ENCODE results near the gene APOBEC3B. TPM values are rescaled to one million over a fixed set of nuclear protein-coding genes. Genes with fewer than 3 reads are reported as not detected.
"Not testable (repeated sequence)": the region's sequence is repeated elsewhere in the genome, so short reads cannot be mapped to it uniquely, and the experiment has no call there.

The APOBEC3B gene
- total RNA-seq, 2 donors from 2014 or later: 0.64 to 12.4 TPM

DNA sequence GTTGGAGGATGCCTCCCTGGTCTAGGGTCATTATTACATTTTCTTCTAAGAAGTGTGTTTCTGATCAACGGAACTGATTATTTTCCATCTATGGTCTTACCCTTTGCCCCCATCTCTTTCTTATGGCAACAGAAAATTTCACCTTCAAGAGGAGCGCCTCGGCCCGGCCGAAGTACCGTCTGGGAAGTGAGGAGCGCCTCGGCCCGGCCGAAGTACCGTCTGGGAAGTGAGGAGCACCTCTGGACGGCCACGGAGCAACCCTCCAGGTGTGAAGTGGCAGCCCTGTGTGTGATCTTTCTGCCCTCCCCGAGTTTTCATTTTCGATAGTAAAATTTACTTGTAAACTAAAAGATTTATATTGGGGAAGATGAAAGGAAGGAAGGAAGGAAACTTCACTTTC is 28.8 kb downstream of the APOBEC3B start:
- H3K27ac Mint-ChIP-seq: peak overlapping the region; percentile 80 to 99
- H3K9me3 Mint-ChIP-seq: no peaks in the 10 kb centered on the region
- H3K36me3 Mint-ChIP-seq: no peaks in the 10 kb centered on the region
- DNase-seq (ENCODE audit: low spot score) (peak; percentile 18), ATAC-seq (no peak)
- H3K4me3 Mint-ChIP-seq: no peak overlapping the region
- H3K4me1 Mint-ChIP-seq (ENCODE audit: low read depth in 2 of 2): peaks cover 26% of the 10 kb centered on the region in 2 donors
- H3K27me3 Mint-ChIP-seq: no peaks in the 10 kb centered on the region

DNA sequence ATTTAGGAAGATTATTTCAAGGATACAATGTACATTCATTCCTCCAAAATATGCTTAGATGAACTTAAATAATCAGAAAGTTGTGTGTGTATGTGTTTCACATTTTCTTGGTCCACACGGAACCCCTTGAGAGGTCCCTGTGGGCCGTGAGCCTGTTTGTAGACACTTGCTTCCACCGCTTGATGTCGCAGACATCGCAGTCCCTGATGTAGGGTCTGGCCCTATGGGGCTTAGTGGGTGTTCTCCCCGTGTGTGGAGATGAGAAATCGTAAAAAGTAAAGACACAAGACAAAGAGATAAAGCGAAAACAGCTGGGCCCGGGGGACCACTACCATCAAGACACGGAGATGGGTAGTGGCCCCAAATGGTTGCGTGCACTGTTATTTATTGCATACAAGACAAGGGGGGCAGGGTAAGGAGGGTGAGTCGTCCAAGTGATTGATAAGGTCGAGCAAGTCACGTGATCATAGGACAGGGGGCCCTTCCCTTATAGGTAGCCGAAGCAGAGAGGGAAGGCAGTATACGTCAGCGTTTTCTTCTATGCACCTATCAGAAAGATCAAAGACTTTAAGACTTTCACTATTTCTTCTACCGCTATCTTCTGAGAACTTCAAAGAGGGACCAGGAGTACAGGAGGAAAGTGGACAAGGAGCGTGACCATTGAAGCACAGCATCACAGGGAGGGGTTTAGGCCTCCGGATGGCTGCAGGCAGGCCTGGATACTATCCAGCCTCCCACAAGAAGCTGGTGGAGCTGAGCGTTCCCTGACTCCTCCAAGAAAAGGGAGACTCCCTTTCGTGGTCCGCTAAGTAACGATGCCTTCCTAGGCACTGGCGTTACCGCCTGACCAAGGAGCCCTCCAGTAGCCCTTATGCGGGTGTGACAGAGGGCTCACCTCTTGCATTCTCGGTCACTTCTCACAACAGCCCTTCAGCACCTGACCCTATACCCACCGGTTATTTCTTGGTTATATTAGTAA is 30.7 kb downstream of the APOBEC3B start:
- ATAC-seq: no peak
- Mint-ChIP-seq H3K9me3 (no peaks in the 10 kb centered on the region), H3K4me1 (ENCODE audit: low read depth in 2 of 2) (peaks cover 27 to 31% of the 10 kb centered on the region in 2 donors), H3K4me3 (peak overlapping the region; percentile 58), H3K27me3 (no peaks in the 10 kb centered on the region), H3K27ac (peak overlapping the region; percentile 80 to 99), H3K36me3 (no peaks in the 10 kb centered on the region)
- DNase-seq (ENCODE audit: low spot score): peak; percentile 54

DNA sequence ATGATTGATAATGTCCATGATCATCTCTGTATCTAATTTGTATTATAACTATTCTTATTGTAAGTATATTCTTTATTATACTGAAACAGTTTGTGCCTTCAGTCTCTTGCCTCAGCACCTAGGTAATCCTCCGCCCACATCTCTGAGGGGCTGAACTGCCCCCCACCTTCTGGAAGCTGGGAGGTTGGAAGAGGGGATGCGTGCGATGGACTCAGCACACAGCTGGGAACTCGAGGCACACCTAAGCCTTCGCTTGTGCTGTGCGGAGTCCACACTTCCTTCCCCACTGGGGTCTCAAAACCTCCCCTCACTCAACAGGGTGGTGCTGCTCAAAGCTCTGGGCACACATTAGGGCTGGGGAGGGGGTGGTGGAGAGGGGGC is 31.4 kb downstream of the APOBEC3B start:
- peaks cover 22 to 35% of the 10 kb centered on the region in 2 donors for H3K4me1 Mint-ChIP-seq (ENCODE audit: low read depth in 2 of 2)
- H3K4me3 Mint-ChIP-seq: peak overlapping the region; percentile 98
- not testable (repeated sequence) for H3K9me3 Mint-ChIP-seq; H3K36me3 Mint-ChIP-seq; H3K27me3 Mint-ChIP-seq; DNase-seq (ENCODE audit: low spot score)
- peak overlapping the region; percentile 99 for H3K27ac Mint-ChIP-seq
- ATAC-seq: peak in 1 of 2 donors; percentile 34

DNA sequence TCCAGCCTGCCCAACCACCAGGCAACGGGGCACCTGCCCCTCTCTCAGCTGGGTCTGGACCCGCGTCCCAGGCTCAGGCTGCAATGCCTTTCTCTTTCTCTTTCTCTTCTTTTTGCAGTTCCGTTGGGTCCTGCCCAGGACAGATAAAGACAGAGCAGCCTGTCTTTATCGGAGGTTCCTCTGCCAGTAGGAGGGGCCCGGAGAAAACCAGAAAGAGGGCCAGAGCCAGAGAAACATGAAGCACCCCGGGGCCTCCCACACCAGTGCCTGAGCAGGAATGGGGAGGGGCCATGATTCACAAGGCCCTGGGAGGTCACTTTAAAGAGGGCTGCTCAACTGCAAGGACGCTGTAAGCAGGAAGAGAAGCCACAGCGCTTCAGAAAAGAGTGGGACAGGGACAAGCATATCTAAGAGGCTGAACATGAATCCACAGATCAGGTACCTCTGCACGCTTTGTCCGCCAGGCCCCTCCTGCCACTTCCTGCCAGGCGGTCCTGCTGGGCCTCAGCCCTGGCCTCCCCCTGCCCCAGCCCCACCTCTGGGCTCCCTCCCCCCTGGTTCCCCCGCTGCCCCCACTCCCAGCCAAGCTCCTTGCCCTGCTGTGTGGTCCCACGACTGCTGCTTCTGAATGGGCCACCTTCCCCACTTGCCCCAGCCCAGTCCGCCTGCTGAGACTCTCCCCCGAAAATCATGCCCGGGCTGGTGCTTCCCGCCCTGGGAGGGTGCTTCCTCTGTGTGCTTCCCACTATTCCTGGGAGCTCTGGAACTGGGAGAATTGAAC is 32.0 kb downstream of the APOBEC3B start, which contains the start of gene APOBEC3C:
Gene APOBEC3C (plus strand): TSS at position 316 of the 781 bp plus-strand sequence. CDS start 106 bp downstream, at position 422.
- no peaks in the 10 kb centered on the region for H3K36me3 Mint-ChIP-seq
- peak; percentile 96 for ATAC-seq
- H3K9me3 Mint-ChIP-seq: no peaks in the 10 kb centered on the region
- peak within 1 kb of the TSS; percentile 98 for H3K4me3 Mint-ChIP-seq
- no peaks in the 10 kb centered on the region for H3K27me3 Mint-ChIP-seq
- DNase-seq (ENCODE audit: low spot score): peak; percentile 93
- H3K27ac Mint-ChIP-seq: peak within 1 kb of the TSS; percentile 99
- peaks cover 22 to 35% of the 10 kb centered on the region in 2 donors for H3K4me1 Mint-ChIP-seq (ENCODE audit: low read depth in 2 of 2)

DNA sequence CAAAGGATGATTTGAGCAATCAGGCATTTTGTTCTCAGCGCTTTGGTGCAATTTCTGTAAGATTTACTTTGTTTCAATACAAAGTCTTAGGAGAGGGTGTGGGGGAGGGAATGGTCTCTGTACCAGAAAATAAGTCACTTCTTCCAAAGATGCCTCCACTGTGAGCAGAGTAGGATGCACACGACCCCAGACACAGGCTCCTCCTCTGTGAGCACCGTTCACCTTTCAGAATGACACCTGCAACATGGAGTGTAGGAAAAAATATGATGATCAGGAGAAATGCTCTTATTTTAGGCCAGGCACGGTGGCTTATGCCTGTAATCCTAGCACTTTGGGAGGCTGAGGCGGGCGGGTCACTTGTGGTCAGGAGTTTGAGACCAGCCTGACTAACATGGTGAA is 32.6 kb downstream of the APOBEC3B start:
- Mint-ChIP-seq H3K4me1 (ENCODE audit: low read depth in 2 of 2) (peaks cover 22 to 35% of the 10 kb centered on the region in 2 donors), H3K4me3 (peak overlapping the region; percentile 98), H3K27ac (peak overlapping the region; percentile 99)
- H3K27me3 Mint-ChIP-seq, H3K9me3 Mint-ChIP-seq, H3K36me3 Mint-ChIP-seq: not testable (repeated sequence)
- DNase-seq (ENCODE audit: low spot score): peak; percentile 8
- peak in 1 of 2 donors; percentile 29 for ATAC-seq

DNA sequence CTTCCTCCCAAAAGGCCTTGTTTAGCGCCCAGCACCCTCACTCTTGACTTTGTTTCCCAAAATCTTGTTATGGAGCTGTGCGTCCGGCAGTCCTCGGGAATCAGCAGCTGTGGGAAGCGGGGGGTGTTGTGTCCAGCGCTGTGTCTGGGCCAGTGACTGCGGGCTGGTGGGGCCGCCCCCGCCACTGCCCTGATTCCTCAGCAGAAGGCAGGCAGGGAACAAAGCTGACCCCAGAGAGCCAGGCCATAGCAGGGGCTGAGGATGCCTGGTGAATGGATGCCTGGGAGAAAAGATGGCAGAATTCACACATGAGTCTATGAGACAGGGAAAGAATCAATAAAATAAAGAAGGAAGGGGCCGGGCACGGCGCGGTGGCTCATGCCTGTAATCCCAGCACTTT is 34.4 kb downstream of the APOBEC3B start:
- H3K4me3 Mint-ChIP-seq: peak overlapping the region; percentile 55
- peaks cover under 1% of the 10 kb centered on the region for H3K36me3 Mint-ChIP-seq
- ATAC-seq: no peak
- H3K27ac Mint-ChIP-seq: peak overlapping the region; percentile 61 to 72
- peaks cover 32 to 44% of the 10 kb centered on the region in 2 donors for H3K4me1 Mint-ChIP-seq (ENCODE audit: low read depth in 2 of 2)
- no peak for DNase-seq (ENCODE audit: low spot score)
- no peaks in the 10 kb centered on the region for H3K27me3 Mint-ChIP-seq
- H3K9me3 Mint-ChIP-seq: no peaks in the 10 kb centered on the region

DNA sequence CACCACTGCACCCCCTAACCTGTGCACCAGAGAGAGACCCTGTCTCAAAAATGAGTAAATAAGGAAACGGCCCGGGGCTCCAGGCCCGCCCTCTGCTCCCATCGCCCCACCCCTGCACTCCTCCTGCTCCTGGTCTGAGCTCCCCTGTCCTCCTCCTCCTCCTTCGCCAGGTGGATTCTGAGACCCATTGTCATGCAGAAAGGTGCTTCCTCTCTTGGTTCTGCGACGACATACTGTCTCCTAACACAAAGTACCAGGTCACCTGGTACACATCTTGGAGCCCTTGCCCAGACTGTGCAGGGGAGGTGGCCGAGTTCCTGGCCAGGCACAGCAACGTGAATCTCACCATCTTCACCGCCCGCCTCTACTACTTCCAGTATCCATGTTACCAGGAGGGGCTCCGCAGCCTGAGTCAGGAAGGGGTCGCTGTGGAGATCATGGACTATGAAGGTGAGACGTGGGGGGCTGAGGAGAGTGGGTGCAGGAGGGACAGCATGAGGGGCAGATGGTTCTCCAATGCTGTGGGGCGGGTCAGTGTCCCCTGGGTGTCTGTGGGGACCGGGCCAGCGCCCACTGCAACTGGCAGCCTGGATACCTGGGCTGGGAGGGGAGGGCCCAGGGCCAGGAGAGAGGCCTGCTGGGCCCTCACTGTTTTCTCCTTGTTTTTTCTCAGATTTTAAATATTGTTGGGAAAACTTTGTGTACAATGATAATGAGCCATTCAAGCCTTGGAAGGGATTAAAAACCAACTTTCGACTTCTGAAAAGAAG is 35.6 kb downstream of the APOBEC3B start:
- H3K36me3 Mint-ChIP-seq: peaks cover 4% of the 10 kb centered on the region
- no peak for ATAC-seq

DNA sequence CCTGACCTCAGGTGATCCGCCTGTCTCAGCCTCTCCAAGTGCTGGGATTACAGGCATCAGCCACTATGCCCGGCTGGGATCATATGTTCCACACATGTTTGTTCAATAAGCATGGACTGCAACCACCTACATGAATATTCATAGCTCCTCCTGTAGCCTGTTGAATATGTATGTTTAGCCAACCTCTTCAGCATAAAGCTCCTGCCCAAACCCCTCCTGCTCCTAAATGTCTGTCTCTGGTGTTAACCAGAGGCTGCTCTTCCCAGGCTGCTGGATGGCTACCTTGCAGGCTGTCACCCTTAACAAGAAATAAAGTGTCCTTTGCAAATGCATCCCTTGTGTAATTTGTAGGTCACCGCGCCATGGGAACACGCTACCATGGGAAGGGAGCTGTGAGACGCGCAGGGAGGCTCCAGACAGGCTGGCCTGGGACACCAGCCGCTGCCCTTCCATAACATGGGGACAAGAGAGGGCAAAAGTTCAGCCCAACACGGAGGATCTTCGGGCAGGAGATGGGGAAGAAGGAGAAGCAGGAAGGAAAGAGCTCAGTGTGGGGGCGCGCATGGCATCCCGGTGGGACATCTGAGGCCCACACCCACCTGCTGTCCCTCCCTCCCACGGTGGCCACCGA is 38.0 kb downstream of the APOBEC3B start:
- peaks cover 31 to 41% of the 10 kb centered on the region in 2 donors for H3K4me1 Mint-ChIP-seq (ENCODE audit: low read depth in 2 of 2)
- not testable (repeated sequence) for ATAC-seq; H3K27me3 Mint-ChIP-seq; H3K36me3 Mint-ChIP-seq; H3K9me3 Mint-ChIP-seq; DNase-seq (ENCODE audit: low spot score)
- peak overlapping the region; percentile 98 for H3K4me3 Mint-ChIP-seq
- H3K27ac Mint-ChIP-seq: peak overlapping the region; percentile 94 to 98

More for the DNA sequence above, 35.6 kb downstream of the APOBEC3B start:
- Mint-ChIP-seq H3K4me3 (no peak overlapping the region), H3K9me3 (no peaks in the 10 kb centered on the region), H3K4me1 (ENCODE audit: low read depth in 2 of 2) (peaks cover 30 to 41% of the 10 kb centered on the region in 2 donors), H3K27me3 (no peaks in the 10 kb centered on the region), H3K27ac (peak overlapping the region; percentile 56 to 73)
- no peak for DNase-seq (ENCODE audit: low spot score)

DNA sequence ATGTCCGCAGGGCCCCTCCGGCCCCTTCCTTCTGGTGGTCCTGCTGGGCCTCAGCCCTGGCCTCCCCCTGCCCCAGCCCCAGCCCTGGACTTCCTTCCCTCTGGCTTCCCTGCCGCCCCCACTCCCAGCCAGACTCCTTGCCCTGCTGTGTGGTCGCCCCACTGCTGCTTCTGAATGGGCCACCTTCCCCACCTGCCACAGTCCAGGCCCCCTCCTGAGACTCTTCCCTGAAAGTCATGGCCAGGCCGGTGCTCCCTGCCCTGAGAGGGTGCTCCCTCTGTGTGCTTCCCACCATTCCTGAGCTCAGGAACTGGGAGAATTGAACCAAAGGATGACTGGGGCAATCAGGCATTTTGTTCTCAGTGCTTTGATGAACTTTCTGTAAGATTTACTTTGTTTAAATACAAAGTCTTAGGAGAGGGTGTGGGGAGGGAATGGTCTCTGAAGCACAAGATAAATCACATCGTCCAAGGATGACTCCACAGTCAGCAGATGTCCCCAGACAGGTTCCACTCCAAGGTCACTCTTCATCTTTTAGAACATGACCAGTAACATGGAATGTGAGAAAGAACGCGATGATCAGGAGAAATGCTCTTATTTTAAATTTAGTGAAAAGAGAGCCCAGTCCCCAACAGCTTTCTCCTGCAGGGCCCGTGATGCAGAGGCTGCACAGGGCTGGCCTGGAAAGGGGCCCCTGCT is 39.6 kb downstream of the APOBEC3B start:
- ATAC-seq: no peak
- Mint-ChIP-seq H3K27ac (peak overlapping the region; percentile 94 to 98), H3K9me3 (no peaks in the 10 kb centered on the region), H3K27me3 (no peaks in the 10 kb centered on the region), H3K4me1 (ENCODE audit: low read depth in 2 of 2) (peaks cover 27 to 42% of the 10 kb centered on the region in 2 donors), H3K36me3 (peaks cover 4% of the 10 kb centered on the region), H3K4me3 (peak overlapping the region; percentile 98)
- DNase-seq (ENCODE audit: low spot score): no peak

DNA sequence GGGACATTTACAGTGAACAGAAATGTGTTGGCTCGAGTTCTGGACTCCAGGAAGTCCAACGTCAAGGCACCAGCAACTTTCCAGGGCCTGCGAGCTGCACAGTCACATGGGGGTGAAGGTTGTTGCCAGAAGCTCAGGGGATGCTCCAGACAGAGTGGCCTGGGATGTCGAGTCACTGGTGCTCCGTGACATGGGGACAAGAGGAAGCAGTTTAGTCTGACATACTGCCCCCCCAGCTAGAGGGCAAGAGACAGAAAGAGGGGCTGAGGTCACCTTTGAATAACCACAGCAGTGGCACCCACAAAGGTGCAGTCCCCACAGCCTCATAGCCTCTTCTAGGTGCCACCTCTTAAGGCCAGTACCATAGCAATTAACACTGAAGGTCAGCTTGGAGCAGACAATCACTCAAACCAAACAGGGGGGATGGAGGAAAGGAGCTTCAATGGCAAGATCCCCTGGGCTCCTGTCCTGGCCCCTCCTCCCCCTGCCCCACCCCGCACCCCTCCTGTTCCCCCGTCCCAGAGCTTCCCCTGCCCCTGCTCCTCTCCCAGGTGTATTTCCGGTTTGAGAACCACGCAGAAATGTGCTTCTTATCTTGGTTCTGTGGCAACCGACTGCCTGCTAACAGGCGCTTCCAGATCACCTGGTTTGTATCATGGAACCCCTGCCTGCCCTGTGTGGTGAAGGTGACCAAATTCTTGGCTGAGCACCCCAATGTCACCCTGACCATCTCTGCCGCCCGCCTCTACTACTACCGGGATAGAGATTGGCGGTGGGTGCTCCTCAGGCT is 42.6 kb downstream of the APOBEC3B start:
- Mint-ChIP-seq H3K27ac (peak overlapping the region; percentile 43 to 83), H3K4me3 (no peak overlapping the region), H3K36me3 (peaks cover 4% of the 10 kb centered on the region), H3K9me3 (no peaks in the 10 kb centered on the region), H3K27me3 (no peaks in the 10 kb centered on the region), H3K4me1 (ENCODE audit: low read depth in 2 of 2) (peaks cover 25 to 40% of the 10 kb centered on the region in 2 donors)
- ATAC-seq (no peak), DNase-seq (ENCODE audit: low spot score) (no peak)

DNA sequence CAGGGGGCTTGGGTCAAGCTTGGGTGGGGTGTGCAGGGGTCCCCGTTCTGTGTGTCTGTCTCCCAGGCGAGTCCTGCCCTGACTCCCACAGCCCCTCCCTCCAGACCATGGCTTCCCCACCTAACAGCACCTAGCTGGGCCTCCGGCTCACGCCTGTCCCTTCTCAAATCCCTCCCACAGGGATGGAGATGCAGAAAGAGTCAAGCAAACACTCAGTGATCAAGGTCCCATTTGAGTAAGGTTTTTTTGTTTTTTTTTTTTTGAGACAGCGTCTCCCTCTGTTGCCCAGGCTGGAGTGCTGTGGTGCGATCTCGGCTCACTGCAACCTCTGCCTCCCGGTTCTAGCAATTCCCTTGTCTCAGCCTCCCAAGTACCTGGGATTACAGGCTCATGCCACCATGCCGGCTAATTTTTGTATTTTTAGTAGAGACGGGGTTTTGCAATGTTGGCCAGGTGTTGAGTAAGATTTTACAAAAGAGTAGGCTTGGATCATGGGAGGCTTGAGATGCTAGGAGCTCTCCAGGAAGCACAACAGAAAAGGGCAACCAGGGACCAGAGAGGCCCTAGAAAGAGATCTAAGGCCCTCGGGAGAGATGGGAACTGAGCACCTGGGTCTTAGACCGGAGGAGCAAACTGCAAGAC is 44.5 kb downstream of the APOBEC3B start:
- DNase-seq (ENCODE audit: low spot score) (no peak), ATAC-seq (no peak)
- Mint-ChIP-seq H3K4me1 (ENCODE audit: low read depth in 2 of 2) (peaks cover 15 to 31% of the 10 kb centered on the region in 2 donors), H3K36me3 (peaks cover 3% of the 10 kb centered on the region), H3K27me3 (no peaks in the 10 kb centered on the region), H3K27ac (peak overlapping the region; percentile 31 to 83), H3K9me3 (no peaks in the 10 kb centered on the region), H3K4me3 (peak overlapping the region; percentile 18)
